ENCODE measurements around the gene IRF4.

IRF4 gene

DNA sequence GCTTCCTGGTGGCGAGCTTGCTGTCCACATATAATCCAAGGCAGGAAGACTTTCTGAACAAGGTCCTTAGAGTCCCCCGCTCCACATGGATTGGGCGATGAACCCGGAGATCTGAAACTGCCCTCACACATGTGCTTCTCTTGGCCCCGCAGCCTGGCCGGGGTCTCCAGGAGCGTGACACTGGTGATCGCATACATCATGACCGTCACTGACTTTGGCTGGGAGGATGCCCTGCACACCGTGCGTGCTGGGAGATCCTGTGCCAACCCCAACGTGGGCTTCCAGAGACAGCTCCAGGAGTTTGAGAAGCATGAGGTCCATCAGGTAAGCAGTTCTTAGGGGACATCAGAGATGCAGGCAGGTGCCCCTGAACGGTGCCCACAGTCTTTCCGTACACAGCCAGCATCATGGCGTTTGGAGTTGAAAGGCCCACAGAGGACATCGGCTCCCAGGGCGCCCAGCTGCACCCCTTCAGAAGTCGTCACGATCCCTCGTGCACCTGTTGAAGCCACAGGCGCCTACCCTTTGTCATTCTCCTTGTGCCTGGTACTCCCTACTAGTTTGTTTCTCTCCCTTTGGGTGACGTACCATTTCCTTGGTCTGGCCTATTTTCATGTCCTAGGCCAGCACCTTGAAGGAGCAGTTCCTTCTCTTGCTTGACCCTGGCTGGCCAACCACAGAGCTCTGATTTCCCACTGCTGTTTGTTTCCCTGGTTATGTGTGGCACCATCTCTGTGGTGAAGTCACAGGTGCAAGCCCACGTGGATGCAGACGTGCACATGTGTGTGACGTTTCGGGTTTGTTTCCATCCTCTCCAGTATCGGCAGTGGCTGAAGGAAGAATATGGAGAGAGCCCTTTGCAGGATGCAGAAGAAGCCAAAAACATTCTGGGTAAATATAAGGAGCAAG is 43.3 kb upstream of the IRF4 start:
- TF ChIP-seq SNAI2 (CRISPR knock-in tag; IDR thresholded peaks at IDR 0.05) (no peak), TCF4 (CRISPR knock-in tag; IDR thresholded peaks at IDR 0.05; ENCODE audit: borderline replicate concordance) (no peak), ZFP30 (CRISPR knock-in tag; IDR thresholded peaks at IDR 0.05) (no peak), PPARA (CRISPR knock-in tag; IDR thresholded peaks at IDR 0.05; ENCODE audit: borderline replicate concordance) (no peak), GLIS3 (CRISPR knock-in tag; IDR thresholded peaks at IDR 0.05) (no peak), TOX (CRISPR knock-in tag; IDR thresholded peaks at IDR 0.05; ENCODE audit: borderline replicate concordance) (no peak), ARNTL (CRISPR knock-in tag; IDR thresholded peaks at IDR 0.05; ENCODE audit: borderline replicate concordance, low read depth) (no peak), ZFP3 (CRISPR knock-in tag; IDR thresholded peaks at IDR 0.05) (no peak), ZNF8 (CRISPR knock-in tag; IDR thresholded peaks at IDR 0.05) (no peak), ESRRG (CRISPR knock-in tag; IDR thresholded peaks at IDR 0.05) (no peak), RARB (CRISPR knock-in tag; IDR thresholded peaks at IDR 0.05) (no peak), ISL1 (CRISPR knock-in tag; IDR thresholded peaks at IDR 0.05) (no peak)
- TF ChIP-seq, protein P1, sequence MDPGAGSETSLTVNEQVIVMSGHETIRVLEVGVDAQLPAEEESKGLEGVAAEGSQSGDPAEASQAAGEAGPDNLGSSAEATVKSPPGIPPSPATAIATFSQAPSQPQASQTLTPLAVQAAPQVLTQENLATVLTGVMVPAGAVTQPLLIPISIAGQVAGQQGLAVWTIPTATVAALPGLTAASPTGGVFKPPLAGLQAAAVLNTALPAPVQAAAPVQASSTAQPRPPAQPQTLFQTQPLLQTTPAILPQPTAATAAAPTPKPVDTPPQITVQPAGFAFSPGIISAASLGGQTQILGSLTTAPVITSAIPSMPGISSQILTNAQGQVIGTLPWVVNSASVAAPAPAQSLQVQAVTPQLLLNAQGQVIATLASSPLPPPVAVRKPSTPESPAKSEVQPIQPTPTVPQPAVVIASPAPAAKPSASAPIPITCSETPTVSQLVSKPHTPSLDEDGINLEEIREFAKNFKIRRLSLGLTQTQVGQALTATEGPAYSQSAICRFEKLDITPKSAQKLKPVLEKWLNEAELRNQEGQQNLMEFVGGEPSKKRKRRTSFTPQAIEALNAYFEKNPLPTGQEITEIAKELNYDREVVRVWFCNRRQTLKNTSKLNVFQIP (CRISPR knock-in tag; IDR thresholded peaks at IDR 0.05; ENCODE audit: borderline replicate concordance, low read depth), result no peak
- TF ChIP-seq, protein P2, sequence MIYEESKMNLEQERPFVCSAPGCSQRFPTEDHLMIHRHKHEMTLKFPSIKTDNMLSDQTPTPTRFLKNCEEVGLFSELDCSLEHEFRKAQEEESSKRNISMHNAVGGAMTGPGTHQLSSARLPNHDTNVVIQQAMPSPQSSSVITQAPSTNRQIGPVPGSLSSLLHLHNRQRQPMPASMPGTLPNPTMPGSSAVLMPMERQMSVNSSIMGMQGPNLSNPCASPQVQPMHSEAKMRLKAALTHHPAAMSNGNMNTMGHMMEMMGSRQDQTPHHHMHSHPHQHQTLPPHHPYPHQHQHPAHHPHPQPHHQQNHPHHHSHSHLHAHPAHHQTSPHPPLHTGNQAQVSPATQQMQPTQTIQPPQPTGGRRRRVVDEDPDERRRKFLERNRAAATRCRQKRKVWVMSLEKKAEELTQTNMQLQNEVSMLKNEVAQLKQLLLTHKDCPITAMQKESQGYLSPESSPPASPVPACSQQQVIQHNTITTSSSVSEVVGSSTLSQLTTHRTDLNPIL (CRISPR knock-in tag; IDR thresholded peaks at IDR 0.05; ENCODE audit: low read depth), result no peak
- ATAC-seq, result no peak

DNA sequence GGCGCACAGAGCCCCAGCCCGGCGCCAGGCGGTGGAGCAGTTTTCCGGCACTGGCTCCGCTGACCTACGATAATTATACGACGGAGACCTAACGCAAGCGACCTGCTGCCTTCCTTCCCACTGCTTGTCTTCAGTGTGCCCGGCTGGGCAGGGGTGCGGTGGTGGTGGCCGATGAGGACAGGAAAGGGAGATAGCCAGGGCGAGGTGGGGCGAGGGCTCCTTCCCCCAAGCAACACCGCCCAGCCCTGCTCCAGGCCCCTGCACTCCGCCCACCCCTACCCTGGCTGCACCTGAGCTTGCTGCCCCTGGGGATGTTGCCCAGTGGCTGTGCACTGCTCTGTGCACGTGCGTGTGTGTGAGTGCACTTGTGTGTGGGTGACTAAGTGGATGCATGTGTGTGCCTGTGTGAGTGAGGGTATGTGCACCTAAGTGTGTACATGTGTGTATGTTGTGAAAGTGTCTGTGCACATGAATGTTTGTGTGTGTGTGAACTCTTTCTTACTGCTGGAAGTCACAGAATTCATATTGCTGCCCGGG is 42.6 kb upstream of the IRF4 start:
- no peak for ATAC-seq
- TF ChIP-seq ZNF70 (CRISPR knock-in tag; IDR thresholded peaks at IDR 0.05) (no peak), OSR1 (CRISPR knock-in tag; IDR thresholded peaks at IDR 0.05) (no peak), PPARA (CRISPR knock-in tag; IDR thresholded peaks at IDR 0.05; ENCODE audit: borderline replicate concordance) (no peak), ARNTL (CRISPR knock-in tag; IDR thresholded peaks at IDR 0.05; ENCODE audit: borderline replicate concordance, low read depth) (no peak), ESRRG (CRISPR knock-in tag; IDR thresholded peaks at IDR 0.05) (no peak), ZNF565 (CRISPR knock-in tag; conservative IDR thresholded peaks at IDR 0.05; ENCODE audit: low read depth) (no peak)
- TF ChIP-seq, protein P3, sequence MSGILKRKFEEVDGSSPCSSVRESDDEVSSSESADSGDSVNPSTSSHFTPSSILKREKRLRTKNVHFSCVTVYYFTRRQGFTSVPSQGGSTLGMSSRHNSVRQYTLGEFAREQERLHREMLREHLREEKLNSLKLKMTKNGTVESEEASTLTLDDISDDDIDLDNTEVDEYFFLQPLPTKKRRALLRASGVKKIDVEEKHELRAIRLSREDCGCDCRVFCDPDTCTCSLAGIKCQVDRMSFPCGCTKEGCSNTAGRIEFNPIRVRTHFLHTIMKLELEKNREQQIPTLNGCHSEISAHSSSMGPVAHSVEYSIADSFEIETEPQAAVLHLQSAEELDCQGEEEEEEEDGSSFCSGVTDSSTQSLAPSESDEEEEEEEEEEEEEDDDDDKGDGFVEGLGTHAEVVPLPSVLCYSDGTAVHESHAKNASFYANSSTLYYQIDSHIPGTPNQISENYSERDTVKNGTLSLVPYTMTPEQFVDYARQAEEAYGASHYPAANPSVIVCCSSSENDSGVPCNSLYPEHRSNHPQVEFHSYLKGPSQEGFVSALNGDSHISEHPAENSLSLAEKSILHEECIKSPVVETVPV (CRISPR knock-in tag; IDR thresholded peaks at IDR 0.05), result no peak

DNA sequence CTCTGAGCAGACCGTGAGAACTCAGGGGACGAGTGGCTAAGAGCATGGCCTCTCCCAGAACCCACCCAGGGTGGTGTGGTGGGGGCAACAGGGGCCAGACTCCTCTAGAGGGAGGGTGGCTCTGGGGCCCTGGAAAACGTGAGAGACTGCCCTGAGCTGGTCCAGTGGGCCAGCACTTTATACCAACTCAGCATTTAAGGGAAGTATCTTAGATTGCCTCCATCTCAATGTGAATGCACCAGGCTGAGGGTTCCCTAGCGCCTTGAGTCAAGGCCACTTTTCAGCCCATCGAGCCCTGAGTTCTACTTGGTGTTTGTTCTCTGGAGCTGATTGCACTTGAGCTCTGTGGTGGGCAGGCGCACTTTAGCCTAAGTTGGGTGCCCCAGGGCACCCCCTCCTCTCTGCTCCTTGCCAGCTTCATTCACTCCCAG is 42.0 kb upstream of the IRF4 start:
- no peak for ATAC-seq
- TF ChIP-seq, protein P4, sequence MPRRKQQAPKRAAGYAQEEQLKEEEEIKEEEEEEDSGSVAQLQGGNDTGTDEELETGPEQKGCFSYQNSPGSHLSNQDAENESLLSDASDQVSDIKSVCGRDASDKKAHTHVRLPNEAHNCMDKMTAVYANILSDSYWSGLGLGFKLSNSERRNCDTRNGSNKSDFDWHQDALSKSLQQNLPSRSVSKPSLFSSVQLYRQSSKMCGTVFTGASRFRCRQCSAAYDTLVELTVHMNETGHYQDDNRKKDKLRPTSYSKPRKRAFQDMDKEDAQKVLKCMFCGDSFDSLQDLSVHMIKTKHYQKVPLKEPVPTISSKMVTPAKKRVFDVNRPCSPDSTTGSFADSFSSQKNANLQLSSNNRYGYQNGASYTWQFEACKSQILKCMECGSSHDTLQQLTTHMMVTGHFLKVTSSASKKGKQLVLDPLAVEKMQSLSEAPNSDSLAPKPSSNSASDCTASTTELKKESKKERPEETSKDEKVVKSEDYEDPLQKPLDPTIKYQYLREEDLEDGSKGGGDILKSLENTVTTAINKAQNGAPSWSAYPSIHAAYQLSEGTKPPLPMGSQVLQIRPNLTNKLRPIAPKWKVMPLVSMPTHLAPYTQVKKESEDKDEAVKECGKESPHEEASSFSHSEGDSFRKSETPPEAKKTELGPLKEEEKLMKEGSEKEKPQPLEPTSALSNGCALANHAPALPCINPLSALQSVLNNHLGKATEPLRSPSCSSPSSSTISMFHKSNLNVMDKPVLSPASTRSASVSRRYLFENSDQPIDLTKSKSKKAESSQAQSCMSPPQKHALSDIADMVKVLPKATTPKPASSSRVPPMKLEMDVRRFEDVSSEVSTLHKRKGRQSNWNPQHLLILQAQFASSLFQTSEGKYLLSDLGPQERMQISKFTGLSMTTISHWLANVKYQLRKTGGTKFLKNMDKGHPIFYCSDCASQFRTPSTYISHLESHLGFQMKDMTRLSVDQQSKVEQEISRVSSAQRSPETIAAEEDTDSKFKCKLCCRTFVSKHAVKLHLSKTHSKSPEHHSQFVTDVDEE (CRISPR knock-in tag; IDR thresholded peaks at IDR 0.05), result no peak
- TF ChIP-seq, protein P3 (CRISPR knock-in tag; IDR thresholded peaks at IDR 0.05), result no peak
- TF ChIP-seq, protein P5, sequence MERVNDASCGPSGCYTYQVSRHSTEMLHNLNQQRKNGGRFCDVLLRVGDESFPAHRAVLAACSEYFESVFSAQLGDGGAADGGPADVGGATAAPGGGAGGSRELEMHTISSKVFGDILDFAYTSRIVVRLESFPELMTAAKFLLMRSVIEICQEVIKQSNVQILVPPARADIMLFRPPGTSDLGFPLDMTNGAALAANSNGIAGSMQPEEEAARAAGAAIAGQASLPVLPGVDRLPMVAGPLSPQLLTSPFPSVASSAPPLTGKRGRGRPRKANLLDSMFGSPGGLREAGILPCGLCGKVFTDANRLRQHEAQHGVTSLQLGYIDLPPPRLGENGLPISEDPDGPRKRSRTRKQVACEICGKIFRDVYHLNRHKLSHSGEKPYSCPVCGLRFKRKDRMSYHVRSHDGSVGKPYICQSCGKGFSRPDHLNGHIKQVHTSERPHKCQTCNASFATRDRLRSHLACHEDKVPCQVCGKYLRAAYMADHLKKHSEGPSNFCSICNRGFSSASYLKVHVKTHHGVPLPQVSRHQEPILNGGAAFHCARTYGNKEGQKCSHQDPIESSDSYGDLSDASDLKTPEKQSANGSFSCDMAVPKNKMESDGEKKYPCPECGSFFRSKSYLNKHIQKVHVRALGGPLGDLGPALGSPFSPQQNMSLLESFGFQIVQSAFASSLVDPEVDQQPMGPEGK (CRISPR knock-in tag; IDR thresholded peaks at IDR 0.05; ENCODE audit: borderline replicate concordance), result no peak
- TF ChIP-seq ZFP3 (CRISPR knock-in tag; IDR thresholded peaks at IDR 0.05), result no peak
- TF ChIP-seq ZNF70 (CRISPR knock-in tag; IDR thresholded peaks at IDR 0.05), result no peak
- TF ChIP-seq ESRRG (CRISPR knock-in tag; IDR thresholded peaks at IDR 0.05), result no peak
- TF ChIP-seq TCF4 (CRISPR knock-in tag; IDR thresholded peaks at IDR 0.05; ENCODE audit: borderline replicate concordance), result no peak
- no peak for TF ChIP-seq ZC3H10 (CRISPR knock-in tag; IDR thresholded peaks at IDR 0.05)
- no peak for TF ChIP-seq PPARA (CRISPR knock-in tag; IDR thresholded peaks at IDR 0.05; ENCODE audit: borderline replicate concordance)
- TF ChIP-seq ZNF565 (CRISPR knock-in tag; conservative IDR thresholded peaks at IDR 0.05; ENCODE audit: low read depth), result no peak
- no peak for TF ChIP-seq CSDC2 (CRISPR knock-in tag; IDR thresholded peaks at IDR 0.05)
- no peak for TF ChIP-seq BACH2 (CRISPR knock-in tag; IDR thresholded peaks at IDR 0.05; ENCODE audit: borderline replicate concordance)
- TF ChIP-seq, protein P2 (CRISPR knock-in tag; IDR thresholded peaks at IDR 0.05; ENCODE audit: low read depth), result no peak

Data from SK-N-SH treated with all-trans-retinoic acid at 6 μM for 48 hours (cell line).